GM19324 (cell line): ENCODE data around the gene MACROH2A1.

ENCODE experiments used
- ATAC-seq: cut with Tn5 transposase; IDR thresholded peaks from one replicate; pipeline ENCODE4 v1.9.1; 2021; ENCODE audit warnings: mild to moderate bottlenecking, moderate library complexity; ENCODE audit not compliant: unreplicated experiment, low FRiP score

The MACROH2A1 gene

GRCh38 chr5:135296900-135297816 lies 101.9 kb downstream of the MACROH2A1 start:
- no peak for ATAC-seq

GRCh38 chr5:135295852-135296251 lies 103.2 kb downstream of the MACROH2A1 start:
- ATAC-seq, result no peak

- ATAC-seq, result no peak
These were observed 104.2 kb downstream of the MACROH2A1 start for GRCh38 chr5:135294793-135295192.

- ATAC-seq, result no peak
These were observed 109.4 kb downstream of the MACROH2A1 start for GRCh38 chr5:135289651-135290050.

- no peak for ATAC-seq
These were observed 111.5 kb downstream of the MACROH2A1 start for GRCh38 chr5:135287551-135287950.
